ENCODE results near the gene SMOC2.
"Not testable (repeated sequence)": the region's sequence is repeated elsewhere in the genome, so short reads cannot be mapped to it uniquely, and the experiment has no call there.

The SMOC2 gene

GRCh38 chr6:168692193-168692914 lies 251.4 kb downstream of the SMOC2 start:
- DNase-seq, result no peak

- DNase-seq, result not testable (repeated sequence)
These were observed 251.9 kb downstream of the SMOC2 start for GRCh38 chr6:168692915-168693257.

- not testable (repeated sequence) for DNase-seq
These were observed 253.8 kb downstream of the SMOC2 start for GRCh38 chr6:168694797-168695196.

GRCh38 chr6:168695701-168696100 lies 254.7 kb downstream of the SMOC2 start:
- no peak for DNase-seq

GRCh38 chr6:168698923-168699322 lies 257.9 kb downstream of the SMOC2 start:
- DNase-seq, result no peak

GRCh38 chr6:168699631-168700295 lies 258.8 kb downstream of the SMOC2 start:
- DNase-seq, result peak in 13 of 14 donors; percentile 4 to 78 (median 30)

GRCh38 chr6:168700880-168701279 lies 259.9 kb downstream of the SMOC2 start:
- no peak for DNase-seq

GRCh38 chr6:168703990-168704389 lies 263.0 kb downstream of the SMOC2 start:
- DNase-seq, result peak in 3 of 14 donors; percentile 3 to 36 (median 6)

GRCh38 chr6:168704678-168705077 lies 263.7 kb downstream of the SMOC2 start:
- DNase-seq, result no peak

- not testable (repeated sequence) for DNase-seq
These were observed 264.3 kb downstream of the SMOC2 start for GRCh38 chr6:168705271-168705670.

- DNase-seq, result no peak
These were observed 265.6 kb downstream of the SMOC2 start for GRCh38 chr6:168706471-168707177.

- no peak for DNase-seq
These were observed 267.5 kb downstream of the SMOC2 start for GRCh38 chr6:168708526-168708925.

GRCh38 chr6:168708984-168709383 lies 268.0 kb downstream of the SMOC2 start:
- DNase-seq, result no peak

GRCh38 chr6:168709390-168709789 lies 268.4 kb downstream of the SMOC2 start:
- no peak for DNase-seq

GRCh38 chr6:168709991-168710390 lies 269.0 kb downstream of the SMOC2 start:
- DNase-seq, result no peak

- no peak for DNase-seq
These were observed 270.2 kb downstream of the SMOC2 start for GRCh38 chr6:168711049-168711640.

- DNase-seq, result no peak
These were observed 270.8 kb downstream of the SMOC2 start for GRCh38 chr6:168711666-168712300.

GRCh38 chr6:168712993-168713392 lies 272.0 kb downstream of the SMOC2 start:
- no peak for DNase-seq

GRCh38 chr6:168713839-168714238 lies 272.9 kb downstream of the SMOC2 start:
- DNase-seq, result no peak

GRCh38 chr6:168714547-168715260 lies 273.7 kb downstream of the SMOC2 start:
- DNase-seq, result no peak

- DNase-seq, result no peak
These were observed 274.9 kb downstream of the SMOC2 start for GRCh38 chr6:168715643-168716481.
